ENCODE measurements around the gene NANS.

- TF ChIP-seq E2F1 (CRISPR knock-in tag; IDR thresholded peaks at IDR 0.05), result no peak
- TF ChIP-seq ZBTB21 (CRISPR knock-in tag; IDR thresholded peaks at IDR 0.05; ENCODE audit: borderline replicate concordance), result no peak
- TF ChIP-seq CTCF (IDR thresholded peaks at IDR 0.05), result no peak
- TF ChIP-seq FOXJ3 (CRISPR knock-in tag; IDR thresholded peaks at IDR 0.05; ENCODE audit: borderline replicate concordance), result no peak
- TF ChIP-seq CBFB (CRISPR knock-in tag; IDR thresholded peaks at IDR 0.05; ENCODE audit: low read depth), result no peak
Observed at GRCh38 chr9:98050351-98050750, 6.2 kb upstream of the NANS start.
